Nephron (organoid): ENCODE results near the gene GADD45G.

ENCODE experiments used
- H3K27ac Mint-ChIP-seq, 3 experiments: 2 replicates each; pipeline ENCODE4 v1.8.0; 2020; ENCODE audit warnings: mixed read lengths in 3 of 3, mild to moderate bottlenecking in 2 of 3, moderate library complexity in 1 of 3
- H3K27me3 Mint-ChIP-seq: 2 replicates; pipeline ENCODE4 v1.8.0; 2021; ENCODE audit warnings: low read depth, mild to moderate bottlenecking, moderate library complexity, mixed read lengths
- H3K36me3 Mint-ChIP-seq: 2 replicates; pipeline ENCODE4 v1.8.0; 2020; ENCODE audit warnings: low read depth, mixed read lengths
- H3K4me1 Mint-ChIP-seq: 2 replicates; pipeline ENCODE4 v1.8.0; 2020; ENCODE audit warnings: mixed read lengths
- H3K4me3 Mint-ChIP-seq, 3 experiments: 2 replicates each; pipeline ENCODE4 v1.8.0; 2020; ENCODE audit warnings: mild to moderate bottlenecking in 3 of 3, mixed read lengths in 3 of 3, moderate library complexity in 2 of 3
- H3K9me3 Mint-ChIP-seq: 2 replicates; pipeline ENCODE4 v1.8.0; 2020; ENCODE audit warnings: mixed read lengths
- CTCF ChIP-seq, 3 experiments: fragments of 200-600 bp; sonication (generic); IDR thresholded peaks; one replicate each; pipeline ENCODE4 v1.5.0; 2021; ENCODE audit warnings: antibody characterized with exemption in 3 of 3; ENCODE audit not compliant: unreplicated experiment in 3 of 3

The GADD45G gene

DNA sequence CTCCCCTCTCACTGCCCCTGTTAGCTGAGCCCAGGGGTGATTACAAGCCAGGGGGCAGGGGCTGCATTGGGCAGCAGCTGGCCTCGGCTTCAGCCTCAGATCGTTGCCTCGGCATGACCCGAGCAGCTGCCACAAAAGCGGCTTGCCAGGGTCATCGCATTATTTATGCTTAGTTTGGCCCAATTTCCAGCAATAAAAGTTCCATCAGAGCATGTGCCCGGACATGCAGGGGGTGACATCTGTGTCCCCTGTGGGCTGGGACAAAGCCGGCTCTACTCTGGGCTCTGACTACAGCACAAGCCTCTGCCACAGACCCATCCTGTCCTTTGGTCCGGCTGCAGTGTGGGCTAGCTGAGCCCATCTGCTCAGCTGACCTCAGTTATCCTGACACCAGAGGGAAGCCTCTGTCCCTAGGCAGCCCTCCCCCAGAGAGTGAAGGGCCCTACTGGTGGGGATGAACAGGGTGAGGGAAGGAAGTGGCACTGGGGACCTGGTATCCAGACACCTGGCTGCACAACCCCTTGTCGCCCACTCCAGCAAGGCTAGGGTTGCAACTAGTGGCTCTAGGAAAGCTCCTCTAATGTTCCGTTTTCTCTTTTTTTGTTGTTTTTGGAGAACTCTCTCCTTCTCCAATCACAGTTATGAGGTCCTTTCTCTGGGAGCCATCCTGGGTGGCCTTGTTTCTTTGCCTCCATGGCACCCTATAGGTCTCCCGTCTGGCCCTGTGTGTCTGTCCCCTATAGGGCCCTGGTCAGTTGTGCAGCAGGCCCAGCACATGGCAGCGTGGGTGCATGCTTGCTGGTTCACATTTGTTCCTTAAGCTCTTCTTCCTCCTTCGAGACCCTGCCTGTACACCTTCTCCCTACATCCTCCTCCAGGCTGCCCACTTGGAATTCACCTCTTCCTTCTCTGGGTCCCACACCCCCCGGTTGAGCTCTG is 13.3 kb upstream of the GADD45G start:
- no peak for TF ChIP-seq CTCF (IDR thresholded peaks at IDR 0.05; ENCODE audit: unreplicated experiment in 3 of 3)

GRCh38 chr9:89592213-89592815 is 12.5 kb upstream of the GADD45G start:
- Mint-ChIP-seq H3K36me3 (no peaks in the 10 kb centered on the region), H3K4me1 (peaks cover 11% of the 10 kb centered on the region), H3K27ac (no peak overlapping the region), H3K9me3 (no peaks in the 10 kb centered on the region), H3K4me3 (no peak overlapping the region), H3K27me3 (peaks cover 28% of the 10 kb centered on the region)
- TF ChIP-seq CTCF (IDR thresholded peaks at IDR 0.05; ENCODE audit: unreplicated experiment in 3 of 3), result no peak

More for the DNA sequence above, 13.3 kb upstream of the GADD45G start:
- H3K36me3 Mint-ChIP-seq, result no peaks in the 10 kb centered on the region
- no peak overlapping the region for H3K27ac Mint-ChIP-seq
- peaks cover 11% of the 10 kb centered on the region for H3K4me1 Mint-ChIP-seq
- H3K9me3 Mint-ChIP-seq, result no peaks in the 10 kb centered on the region
- H3K4me3 Mint-ChIP-seq, result no peak overlapping the region
- H3K27me3 Mint-ChIP-seq, result peaks cover 21% of the 10 kb centered on the region

GRCh38 chr9:89592963-89593726 is 11.7 kb upstream of the GADD45G start:
- Mint-ChIP-seq H3K4me3 (no peak overlapping the region), H3K9me3 (no peaks in the 10 kb centered on the region), H3K27ac (peak overlapping the region in 2 of 3 experiments; percentile 13 to 58), H3K36me3 (no peaks in the 10 kb centered on the region), H3K27me3 (peaks cover 28% of the 10 kb centered on the region), H3K4me1 (peaks cover 11% of the 10 kb centered on the region)
- peak in 2 of 3 experiments; percentile 15 to 21 for TF ChIP-seq CTCF (IDR thresholded peaks at IDR 0.05; ENCODE audit: unreplicated experiment in 3 of 3)

GRCh38 chr9:89593727-89594427 is 10.9 kb upstream of the GADD45G start:
- H3K4me1 Mint-ChIP-seq, result peaks cover 11% of the 10 kb centered on the region
- no peaks in the 10 kb centered on the region for H3K9me3 Mint-ChIP-seq
- peak; percentile 35 to 54 (median 43) for TF ChIP-seq CTCF (IDR thresholded peaks at IDR 0.05; ENCODE audit: unreplicated experiment in 3 of 3)
- H3K36me3 Mint-ChIP-seq, result no peaks in the 10 kb centered on the region
- H3K27me3 Mint-ChIP-seq, result peaks cover 28% of the 10 kb centered on the region
- peak overlapping the region in 1 of 3 experiments; percentile 58 for H3K27ac Mint-ChIP-seq
- H3K4me3 Mint-ChIP-seq, result no peak overlapping the region

GRCh38 chr9:89594811-89595550 is 9.8 kb upstream of the GADD45G start:
- H3K27me3 Mint-ChIP-seq, result peaks cover 31% of the 10 kb centered on the region
- peaks cover 11% of the 10 kb centered on the region for H3K4me1 Mint-ChIP-seq
- H3K9me3 Mint-ChIP-seq, result no peaks in the 10 kb centered on the region
- H3K4me3 Mint-ChIP-seq, result no peak overlapping the region
- H3K36me3 Mint-ChIP-seq, result no peaks in the 10 kb centered on the region
- TF ChIP-seq CTCF (IDR thresholded peaks at IDR 0.05; ENCODE audit: unreplicated experiment in 3 of 3), result no peak
- H3K27ac Mint-ChIP-seq, result no peak overlapping the region
